ENCODE data around the gene TAPT1. TPM values are rescaled to one million over a fixed set of nuclear protein-coding genes. Genes with fewer than 3 reads are reported as not detected.

Gene TAPT1
- total and polyA plus RNA-seq, 2 donors (not counting 3 experiments of a cell fraction or from before 2014, with no cell fraction given) = 6.9 to 17.5 TPM

DNA sequence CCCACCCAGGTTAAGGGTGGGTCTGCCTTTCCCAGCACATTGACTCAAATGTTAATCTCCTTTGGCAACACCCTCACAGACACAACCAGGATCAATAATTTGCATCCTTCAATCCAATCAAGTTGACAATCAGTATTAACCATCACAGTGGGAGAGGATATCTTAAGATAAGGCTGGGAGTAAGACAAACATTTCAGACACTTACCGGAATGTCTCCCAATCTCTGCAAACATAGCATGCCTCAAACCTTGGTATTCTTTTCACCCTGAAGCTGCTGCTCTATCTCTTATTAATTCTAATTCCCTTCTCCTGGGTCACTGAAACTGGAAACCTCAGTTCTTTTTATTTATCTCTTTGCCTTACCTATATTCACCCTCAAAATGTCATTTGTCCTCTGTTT lies 19.0 kb upstream of the TAPT1 start:
- FAIRE-seq (no peak), DNase-seq (ENCODE audit: low read depth, low spot score) (no peak)
- POLR2A ChIA-PET = no interaction called here
- no peak overlapping the region for H3K9ac ChIP-seq (replicated peaks; ENCODE audit: extremely low read depth, insufficient read depth, low read length)
- H3K9me1 ChIP-seq (replicated peaks; ENCODE audit: control insufficient read depth, extremely low read depth, insufficient read depth, low read length) = no peaks in the 10 kb centered on the region
- dilution Hi-C loops (cut with MboI; ENCODE audit: extremely low pct_ligation_motif_present, low sequenced_read_pairs) = no loop called here
- CTCF ChIA-PET = no interaction called here
- H3K9me3 ChIP-seq (replicated peaks; ENCODE audit: control insufficient read depth, insufficient read depth, low read length) = no peaks in the 10 kb centered on the region
- no peaks in the 10 kb centered on the region for H3K27me3 ChIP-seq (ENCODE audit: control insufficient read depth in 2 of 2, insufficient read depth in 2 of 2, low read length in 2 of 2)
- no peak overlapping the region for H3K4me3 ChIP-seq (replicated peaks in 1 of 3; ENCODE audit: insufficient read depth in 1 of 3, low read depth in 1 of 3, low read length in 3 of 3)
- no peak overlapping the region for H3K4me2 ChIP-seq (ENCODE audit: insufficient read depth, low read length)
- no TSS peak for BruUV-seq (replicated peaks)
- no peaks in the 10 kb centered on the region for H3K79me2 ChIP-seq (ENCODE audit: control insufficient read depth, insufficient read depth, low read length)
- no peaks in the 10 kb centered on the region for H3K4me1 ChIP-seq (ENCODE audit: control insufficient read depth, extremely low read depth, insufficient read depth, low read length)
- H3K27ac ChIP-seq (ENCODE audit: insufficient read depth, low read depth, low read length) = no peak overlapping the region
- H3K36me3 ChIP-seq (ENCODE audit: control insufficient read depth in 2 of 2, extremely low read depth in 1 of 2, insufficient read depth in 2 of 2, low read length in 2 of 2) = no peaks in the 10 kb centered on the region
- H2AFZ ChIP-seq (ENCODE audit: low read depth, low read length) = no peak overlapping the region
- H4K20me1 ChIP-seq (replicated peaks; ENCODE audit: control insufficient read depth, extremely low read depth, insufficient read depth, low read length) = no peaks in the 10 kb centered on the region
- TF ChIP-seq FOS (IDR thresholded peaks at IDR 0.05; ENCODE audit: borderline replicate concordance, insufficient read depth, low read length) (no peak), MAX (IDR thresholded peaks at IDR 0.05; ENCODE audit: insufficient read depth, insufficient read length) (no peak), MYC (IDR thresholded peaks at IDR 0.05; ENCODE audit: low read depth, low read length) (no peak), GATA2 (IDR thresholded peaks at IDR 0.05; ENCODE audit: insufficient read depth, insufficient read length, low read depth, low read length) (no peak), EZH2 (IDR thresholded peaks at IDR 0.05; ENCODE audit: borderline replicate concordance, low read depth, low read length, severe bottlenecking) (no peak), JUN (IDR thresholded peaks at IDR 0.05; ENCODE audit: borderline replicate concordance, insufficient read depth, insufficient read length, low read depth) (no peak), POLR2AphosphoS5 (IDR thresholded peaks at IDR 0.05; ENCODE audit: insufficient read depth, low read depth, low read length) (no peak), CTCF (IDR thresholded peaks at IDR 0.05; ENCODE audit: extremely low read depth in 1 of 2, insufficient read depth in 1 of 2, low read depth in 1 of 2, low read length in 2 of 2) (no peak), POLR2A (IDR thresholded peaks at IDR 0.05; ENCODE audit: low read depth, low read length) (no peak)
- intact Hi-C loops (cut with micrococcal nuclease) = no loop called here
